EL (cell line): ENCODE results near the gene NDUFS6.

Experiments
- DNase-seq: peaks from one replicate; pipeline ENCODE4 v3.0.0-alpha.2; 2016

NDUFS6 gene

DNA sequence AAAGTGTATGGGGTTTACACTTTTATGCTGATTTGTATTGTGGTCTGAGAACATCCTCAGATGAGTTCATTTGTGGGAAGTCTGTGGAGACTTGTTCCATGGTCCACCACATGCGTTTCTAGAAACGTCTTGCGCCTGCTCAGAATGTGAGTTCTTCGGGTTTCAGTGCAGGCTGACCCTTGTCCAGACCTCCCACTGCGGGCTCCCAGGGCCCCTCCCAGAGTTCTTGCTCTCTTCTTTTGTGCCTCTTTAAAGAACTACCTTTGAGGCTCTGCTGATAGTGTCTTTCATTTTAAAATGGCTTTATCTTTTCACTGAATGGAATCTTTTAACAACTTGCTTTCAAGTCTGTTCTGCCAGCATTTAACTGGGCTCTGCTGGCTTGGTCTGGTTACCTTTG, 17.6 kb downstream of the NDUFS6 start:
- no peak for DNase-seq

DNA sequence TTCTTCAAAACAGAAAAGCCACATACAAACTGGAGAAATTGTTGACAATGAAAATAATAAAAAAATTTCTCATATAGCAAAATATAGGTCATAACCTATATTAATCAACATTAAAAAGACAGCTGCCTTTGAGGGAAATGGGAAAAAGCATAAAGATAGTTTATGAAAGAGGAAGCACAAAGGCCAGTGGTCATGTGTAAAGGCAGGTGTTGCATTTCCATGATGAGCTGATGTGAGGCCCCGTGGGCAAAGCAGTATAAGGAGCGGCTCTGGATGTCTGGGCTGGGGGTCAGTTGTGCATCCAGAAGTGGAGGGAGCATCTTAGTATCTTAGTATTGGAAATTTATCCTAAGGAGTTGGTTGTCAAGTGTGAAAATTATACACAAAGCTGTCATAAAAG, 18.3 kb downstream of the NDUFS6 start:
- no peak for DNase-seq

DNA sequence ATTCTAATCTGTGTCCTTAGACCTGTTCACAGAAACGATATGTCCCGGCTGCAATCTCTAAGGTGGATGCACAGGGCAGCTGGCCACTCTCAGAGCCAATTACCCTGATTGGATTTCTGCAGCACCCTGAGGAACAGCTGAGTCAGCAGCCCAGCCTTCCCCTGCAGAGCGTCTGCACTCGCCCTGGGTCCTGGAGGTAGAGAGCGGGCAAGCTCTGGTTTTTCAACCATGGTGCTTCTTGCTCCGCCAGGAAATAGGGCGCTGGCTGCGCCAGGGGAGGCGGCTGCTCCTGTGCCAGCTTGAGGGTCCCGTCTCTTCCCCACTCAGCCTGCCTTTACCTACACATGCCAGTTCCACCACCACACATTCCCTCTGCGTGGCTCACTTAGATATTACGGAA, 19.2 kb downstream of the NDUFS6 start:
- no peak for DNase-seq

DNA sequence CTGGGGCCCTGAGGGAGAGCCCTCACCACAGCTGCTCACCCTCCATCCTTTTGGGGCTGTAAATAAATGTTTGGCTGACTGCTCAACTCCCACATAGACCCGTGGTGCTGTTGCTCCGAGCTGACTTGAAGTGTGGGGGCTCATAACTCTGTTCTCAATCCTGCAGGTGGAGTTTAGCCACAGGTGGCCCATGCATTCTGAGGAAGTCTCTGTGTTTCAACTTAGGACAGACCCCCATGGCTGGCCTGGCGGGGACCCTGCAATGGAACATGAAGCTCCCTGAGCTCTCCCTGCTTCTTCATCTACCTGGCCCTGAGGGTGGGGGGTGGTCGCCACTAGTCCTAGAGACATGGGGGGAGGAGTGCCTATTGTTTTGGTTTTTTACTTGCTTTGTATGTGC, 19.7 kb downstream of the NDUFS6 start:
- no peak for DNase-seq

DNA sequence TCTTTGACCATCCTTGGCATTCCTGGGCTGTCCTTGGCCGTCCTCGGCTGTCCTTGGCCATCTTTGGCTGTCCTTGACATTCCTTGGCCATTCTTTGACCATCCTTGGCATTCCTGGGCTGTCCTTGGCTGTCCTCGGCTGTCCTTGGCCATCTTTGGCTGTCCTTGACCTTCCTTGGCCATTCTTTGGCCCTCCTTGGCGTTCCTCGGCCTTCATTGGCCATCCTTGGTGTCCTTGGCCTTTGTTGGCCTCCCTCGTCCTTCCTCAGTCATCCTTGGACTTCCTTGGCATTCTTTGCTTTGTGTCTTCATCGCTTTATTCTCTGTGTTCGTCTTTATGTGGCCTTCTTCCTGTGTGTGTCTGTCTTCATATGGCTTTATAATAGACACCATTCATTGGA, 20.7 kb downstream of the NDUFS6 start:
- DNase-seq = no peak

DNA sequence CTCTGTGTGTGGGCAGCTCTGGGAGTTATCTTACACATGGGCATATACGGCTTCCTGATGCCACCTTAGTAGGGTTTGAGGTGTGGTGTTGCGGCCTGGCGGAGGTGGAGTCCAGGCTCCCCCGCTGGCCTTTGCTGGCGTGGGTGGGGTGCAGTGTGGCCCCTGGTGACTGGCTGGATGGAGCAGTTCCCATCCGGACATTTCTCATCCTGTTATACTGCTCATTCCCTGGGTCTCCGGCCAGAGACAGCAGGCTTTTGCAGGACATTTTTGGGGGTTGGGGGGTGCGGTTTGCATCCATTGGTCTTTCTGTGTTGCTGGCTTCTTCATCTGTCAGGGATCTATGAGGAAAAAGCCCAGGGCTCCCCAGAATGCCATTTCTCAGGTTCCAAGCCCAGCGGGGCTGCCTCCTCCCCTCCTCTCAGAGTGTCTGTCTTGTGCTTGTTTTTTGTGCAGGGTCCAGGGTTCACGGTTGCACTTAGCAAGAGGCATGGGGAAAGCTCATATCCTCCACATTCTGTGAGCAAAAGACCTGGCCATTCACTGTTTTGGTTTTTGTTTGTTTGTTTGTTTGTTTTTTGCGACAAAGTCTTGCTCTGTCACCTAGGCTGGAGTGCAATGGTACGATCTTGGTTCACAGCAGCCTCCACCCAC, 22.3 kb downstream of the NDUFS6 start:
- DNase-seq = no peak

DNA sequence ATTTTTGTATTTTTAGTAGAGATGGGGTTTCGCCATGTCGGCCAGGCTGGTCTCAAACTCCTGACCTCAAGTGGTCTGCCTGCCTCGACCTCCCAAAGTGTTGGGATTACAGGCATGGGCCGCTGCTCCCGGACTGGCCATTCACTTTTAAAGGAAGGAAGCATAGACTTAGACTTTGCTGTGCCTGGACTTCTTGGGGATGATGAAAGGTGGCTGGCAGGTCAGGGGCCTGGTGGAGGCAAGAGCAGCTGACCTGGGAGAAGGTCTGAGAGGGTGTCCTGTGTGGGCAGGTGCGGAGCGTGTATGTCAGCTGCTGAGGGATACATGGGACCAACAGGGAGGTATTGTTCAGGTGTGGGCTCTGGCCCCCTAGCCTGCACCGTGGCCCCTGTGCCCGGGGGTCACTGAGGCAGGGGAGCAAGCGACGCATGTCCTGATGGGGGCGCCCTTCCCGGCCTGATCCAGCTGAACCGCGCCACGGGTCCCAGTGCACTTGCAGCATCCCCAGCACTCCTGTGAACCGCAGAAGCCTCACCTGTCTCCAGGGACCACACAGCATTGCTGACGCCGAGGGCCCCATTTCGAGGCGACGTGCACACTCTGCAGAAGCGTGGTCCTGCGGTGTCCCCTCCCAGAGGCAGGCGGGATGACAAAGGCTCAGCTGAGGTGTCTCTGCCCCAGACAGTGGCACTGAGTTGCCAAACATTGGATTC, 23.1 kb downstream of the NDUFS6 start:
- DNase-seq = no peak

DNA sequence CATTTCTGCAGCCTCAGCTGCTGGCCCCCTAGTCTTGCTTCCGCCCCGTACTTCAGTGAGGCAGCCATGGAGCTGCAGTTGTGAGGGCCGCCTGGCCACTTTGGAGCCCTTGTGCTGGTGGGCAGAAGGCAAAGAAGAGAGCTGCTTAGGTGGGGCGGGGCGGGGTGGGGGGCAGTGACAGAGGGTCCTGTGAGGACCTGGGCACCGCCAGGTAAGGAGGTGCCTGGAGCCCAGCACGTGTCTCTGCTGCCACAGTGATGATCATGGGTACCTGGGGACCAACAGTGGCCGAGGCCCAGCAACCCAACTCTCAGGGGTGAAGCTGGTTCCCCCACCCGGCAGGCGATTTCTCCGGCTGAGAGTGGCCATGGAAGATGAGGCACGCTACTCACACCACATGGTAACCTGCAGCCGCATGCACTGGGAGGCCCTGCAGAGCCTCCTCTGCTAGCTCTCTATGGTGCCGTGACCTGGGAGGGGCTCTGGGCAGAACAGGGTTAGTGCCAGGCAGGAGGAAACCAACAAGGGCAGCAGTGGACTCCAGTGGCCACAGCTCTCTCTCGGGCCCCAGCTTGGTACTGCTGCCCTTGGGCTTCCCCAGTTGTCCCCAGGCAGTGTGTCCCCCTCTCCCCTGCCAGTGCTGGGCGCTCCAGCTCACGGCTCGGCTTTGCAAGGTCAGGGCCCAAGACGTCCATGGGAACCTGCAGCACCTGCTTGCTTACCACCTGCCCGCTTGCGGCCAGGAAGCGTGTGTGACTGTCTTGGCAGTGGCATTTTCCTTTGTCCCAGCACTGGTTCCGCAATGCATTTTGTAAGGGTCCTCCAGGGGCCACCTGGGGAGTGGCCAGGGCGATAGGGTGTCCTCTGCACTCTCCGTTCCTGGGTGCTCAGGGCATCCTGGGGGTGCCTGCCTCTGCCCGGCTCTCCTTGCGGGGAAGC, 24.0 kb downstream of the NDUFS6 start:
- DNase-seq = no peak

DNA sequence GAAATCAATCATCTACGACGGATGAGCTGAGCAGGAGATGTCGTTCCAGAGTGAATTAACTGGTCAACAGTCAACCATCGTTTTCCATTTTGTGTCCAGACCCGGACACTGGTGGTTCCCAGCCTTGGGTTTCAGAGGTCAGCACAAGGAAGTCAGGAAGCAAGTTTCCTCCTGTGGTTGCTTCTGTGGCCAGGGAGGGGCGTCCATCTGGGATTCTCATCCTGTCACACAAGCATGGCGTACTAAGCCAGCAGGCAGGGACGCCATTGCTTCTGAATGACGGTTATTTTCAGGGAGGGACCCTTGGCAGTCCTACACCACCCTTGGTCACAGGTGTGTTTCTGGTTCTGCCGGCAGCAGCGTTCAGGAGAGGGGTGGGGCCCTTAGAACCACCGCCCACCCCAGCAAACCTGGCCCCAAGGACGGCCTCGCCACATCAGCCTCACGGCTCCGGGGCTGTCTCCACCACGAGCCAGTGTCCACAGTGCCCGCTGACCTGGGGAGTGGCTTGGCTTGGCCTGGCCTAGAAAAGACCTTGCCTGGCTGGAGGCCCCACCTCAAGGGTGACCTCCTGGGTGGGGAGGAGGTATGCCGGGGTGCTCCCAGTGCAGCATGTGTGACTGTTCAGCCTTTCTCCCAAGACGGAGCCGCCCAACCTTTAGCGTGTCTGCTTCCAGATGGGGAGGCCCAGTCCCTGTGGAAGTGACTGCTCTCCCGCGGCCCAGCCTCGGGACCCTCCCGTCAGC, 25.2 kb downstream of the NDUFS6 start:
- DNase-seq = no peak

DNA sequence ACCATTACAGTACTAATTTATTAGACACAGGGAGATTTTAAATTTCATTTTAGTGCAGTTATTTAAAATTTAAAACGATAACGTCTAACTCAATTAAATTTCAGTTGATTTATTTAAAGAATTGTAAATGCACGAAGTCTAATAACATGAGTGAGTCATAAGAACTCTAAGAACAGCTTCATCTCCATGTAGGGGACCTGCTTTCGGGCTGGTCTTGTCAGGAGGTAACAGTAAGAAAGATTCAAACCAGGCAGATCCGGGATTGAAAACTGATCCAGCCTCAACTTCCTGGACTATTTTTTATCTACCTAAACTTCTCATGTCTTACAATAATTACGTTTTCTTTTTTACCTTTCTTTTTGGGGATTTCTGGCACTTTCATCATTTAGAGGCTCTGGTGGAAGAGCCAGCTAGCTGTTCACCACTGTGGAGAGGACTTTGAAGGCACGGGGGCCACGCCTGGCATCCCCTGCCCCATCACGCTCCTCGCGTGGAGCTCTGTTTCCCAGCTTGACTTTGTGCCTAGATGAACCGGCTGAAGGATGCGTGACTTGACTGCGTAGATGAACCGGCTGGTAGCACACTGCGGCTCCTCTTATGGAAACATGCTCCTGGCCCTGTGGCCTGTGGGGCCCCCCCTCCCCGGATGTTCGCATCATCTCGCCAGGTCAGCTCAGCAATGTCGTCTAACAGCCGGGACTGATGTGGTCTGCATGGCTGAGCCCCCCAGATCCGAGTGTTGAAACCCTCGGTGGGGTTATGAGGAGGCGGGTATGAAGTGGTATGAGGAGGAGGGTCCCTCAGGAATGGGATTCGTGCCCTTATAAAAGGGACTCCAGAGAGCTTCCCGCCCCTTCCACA, 26.0 kb downstream of the NDUFS6 start:
- DNase-seq = no peak

DNA sequence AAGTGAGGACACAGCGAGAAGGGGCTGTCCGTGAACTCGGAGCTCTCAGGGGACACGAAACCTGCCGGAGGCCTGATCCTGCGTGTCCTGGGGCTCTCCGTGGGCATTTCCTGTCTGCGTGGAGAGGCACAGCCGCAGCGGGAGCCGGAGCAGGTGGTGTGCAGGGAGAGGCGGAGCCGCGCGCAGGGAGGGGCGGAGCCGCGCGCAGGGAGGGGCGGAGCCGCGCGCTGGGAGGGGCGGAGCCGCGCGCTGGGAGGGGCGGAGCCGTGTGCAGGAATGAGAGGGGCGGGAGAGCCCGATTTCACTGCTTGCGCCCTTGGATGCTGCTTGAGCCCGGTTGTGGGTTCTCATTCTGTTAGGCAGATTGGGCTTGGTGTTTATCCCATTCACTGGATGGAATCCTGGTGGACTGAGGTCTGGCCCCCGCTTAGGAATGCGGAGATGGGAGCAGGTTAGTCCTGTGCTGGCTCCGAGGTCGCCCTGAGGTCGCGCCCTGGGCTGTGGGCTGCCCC, 26.7 kb downstream of the NDUFS6 start:
- no peak for DNase-seq

DNA sequence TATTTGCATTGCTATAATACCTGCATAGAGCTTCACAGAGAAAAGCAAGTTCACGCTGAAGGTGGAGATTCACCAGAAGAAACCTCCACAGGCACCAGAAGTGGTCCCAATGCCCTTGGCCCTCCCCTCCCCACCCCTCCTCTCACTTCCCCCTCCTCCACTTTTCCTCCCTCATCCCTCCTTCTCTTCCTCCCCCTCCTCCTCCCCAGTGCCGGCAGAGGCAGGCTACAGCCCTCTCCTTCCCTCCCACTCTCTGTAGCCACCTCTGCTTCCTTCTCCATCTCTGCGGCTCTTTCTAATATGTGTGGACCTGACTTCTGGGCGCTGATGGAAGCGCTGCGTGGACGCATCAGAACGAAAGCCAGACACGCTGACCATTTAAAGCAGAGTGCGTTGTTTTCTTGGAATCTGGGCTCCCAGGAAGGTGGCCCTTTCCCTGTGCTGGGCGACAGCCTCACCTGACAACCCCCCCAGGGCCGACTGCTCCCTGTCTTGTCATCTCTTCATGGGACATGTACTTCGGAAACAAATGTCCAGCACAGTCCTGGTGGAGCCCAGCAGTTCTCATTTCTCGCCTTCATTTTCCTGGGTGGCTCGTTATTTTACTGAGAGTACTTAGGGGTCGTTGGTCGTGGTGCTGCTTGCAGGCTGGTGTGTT, 29.5 kb downstream of the NDUFS6 start:
- no peak for DNase-seq

DNA sequence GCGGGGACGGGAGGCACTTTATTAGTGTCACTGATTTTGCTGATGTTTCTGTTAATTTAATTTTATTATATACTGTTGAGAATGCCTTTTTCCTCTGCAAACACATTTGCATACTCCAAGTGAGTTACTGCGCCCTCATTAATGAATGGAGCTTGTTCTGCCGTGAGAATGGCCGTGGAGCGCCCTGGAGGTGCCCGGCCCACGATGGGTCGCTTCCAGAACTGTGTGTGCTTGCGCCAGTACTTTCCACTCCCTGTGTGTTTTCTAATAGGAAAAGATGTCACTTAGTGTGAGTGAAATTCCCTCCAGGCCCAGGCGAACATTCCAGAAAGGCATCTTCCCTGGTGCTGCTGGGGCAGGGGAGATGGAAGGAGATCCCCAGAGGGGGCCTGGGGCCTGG, 30.1 kb downstream of the NDUFS6 start:
- no peak for DNase-seq

DNA sequence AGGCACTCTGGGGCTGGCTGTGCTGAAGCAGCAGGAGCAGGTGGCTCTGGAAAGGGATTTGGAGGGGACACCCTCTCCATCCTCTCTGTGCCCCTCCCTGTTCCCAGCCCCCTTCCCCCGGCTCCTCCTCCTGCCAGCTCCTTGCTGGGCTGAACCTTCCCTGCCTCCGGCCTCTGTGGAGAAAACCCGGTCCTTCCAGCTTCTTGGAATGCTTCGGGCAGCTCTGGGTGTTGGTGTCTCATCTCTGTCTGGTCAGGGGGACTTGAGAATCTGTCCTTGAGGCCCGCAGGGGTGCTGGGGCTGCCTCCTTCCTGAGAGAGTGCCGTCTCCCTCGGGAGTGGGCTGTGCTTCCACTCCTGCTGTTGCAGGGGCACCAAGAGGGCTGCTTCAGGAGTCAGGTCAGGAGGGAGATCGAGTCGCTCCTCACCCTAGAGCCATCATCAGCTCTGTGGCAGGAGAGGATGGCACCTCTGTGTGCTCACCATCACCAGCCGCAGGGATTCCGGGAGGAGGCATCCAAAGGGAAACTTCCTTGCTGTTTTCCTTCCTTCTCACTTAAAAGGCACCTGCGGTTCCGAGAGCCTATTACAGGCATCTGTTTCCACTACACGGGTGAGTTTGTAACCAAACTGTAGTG, 30.6 kb downstream of the NDUFS6 start:
- DNase-seq = no peak

DNA sequence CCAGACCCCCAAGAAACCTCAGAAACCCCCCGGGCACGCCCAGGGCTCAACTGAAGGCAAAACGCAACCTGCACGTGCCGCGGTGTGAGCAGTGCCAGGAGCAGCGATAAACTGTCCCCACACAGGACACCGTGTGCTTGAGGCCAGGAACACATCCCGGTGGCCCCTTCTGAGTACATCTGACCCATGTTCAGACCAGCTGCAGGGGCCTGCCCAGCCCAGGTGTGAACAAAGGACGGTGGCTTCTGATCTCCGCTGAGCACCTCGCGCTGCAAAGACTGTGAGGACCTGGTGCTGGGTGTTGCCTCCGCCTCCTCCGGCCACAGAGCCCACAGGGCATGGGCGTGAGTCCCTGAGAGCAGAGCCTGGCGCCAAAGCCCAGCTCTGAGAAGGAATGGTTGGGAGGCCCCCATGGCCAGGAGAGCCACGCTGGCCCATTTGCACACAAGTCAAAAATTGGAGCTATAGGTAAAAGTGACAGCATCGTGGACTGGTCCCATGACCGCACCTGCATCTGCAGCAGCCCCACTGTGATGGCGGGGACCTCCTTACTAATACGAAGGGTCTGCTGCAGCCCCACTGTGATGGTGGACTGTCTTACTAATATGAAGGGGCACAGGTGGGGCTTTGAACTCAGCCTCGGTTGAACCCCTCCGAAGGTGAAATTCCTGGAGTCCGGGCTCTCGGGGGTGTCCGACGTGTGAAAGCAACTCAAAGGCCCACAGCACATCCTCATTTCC, 31.5 kb downstream of the NDUFS6 start:
- no peak for DNase-seq

DNA sequence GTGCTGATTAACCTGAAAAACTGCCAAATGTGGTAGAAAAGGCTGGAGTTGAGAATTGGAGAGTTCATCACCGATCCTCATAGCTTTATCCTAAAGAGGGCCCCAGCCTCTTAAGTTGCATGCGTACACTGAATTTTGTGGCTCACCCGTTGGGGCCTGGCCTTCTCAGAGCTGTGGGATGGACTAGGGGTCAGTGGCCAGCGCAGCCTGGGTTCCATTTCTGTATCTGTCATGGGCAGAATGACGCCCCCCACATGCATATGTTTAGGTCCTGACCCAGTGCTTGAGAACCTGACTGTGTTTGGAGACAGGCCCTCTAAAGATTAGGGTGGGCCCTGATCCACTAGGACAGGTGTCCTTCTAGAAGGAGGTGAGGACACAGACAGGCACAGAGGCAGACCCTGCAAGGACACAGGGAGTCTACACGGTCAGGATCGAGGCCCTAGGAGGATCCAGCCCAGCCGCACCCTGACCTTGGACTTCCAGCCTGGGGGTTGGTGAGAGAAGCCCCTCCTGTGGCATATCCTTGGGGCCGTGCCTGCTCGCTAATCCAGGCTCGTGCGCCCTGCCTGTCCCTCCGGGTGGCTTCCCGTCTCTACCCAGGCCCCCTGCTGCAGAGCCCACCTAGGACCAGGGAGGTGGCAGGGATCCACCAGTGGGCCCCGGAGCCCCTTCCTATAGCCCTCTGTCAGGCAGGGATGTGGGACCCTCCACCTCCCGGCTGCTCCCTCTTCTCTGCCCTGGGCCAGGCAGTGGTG, 32.2 kb downstream of the NDUFS6 start:
- DNase-seq = no peak

DNA sequence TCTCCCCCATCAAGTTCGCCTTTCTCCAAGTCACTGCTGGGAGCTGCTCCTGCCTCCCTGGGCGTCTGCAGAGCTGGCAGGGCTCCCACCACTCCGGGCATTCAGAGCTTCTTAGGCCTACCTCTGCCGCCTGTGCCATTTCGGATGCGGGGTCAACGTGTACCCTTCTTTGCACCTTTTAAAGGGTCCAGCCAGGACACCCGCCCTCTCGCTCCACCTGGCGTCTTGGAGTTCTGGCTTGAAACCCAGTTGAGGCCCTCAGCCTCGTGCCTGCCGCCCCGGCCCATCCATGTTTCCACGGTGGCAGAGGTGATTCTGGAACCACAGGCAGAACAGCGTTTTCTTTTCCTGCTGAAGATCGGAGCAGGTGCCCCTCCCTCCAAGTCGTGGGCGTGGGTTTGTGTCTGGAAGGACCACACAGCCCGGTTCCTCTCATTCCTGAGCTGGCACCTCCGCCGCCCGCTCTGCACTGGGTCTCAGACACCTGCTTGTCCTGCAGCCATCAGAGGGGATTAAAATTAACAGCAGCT, 32.9 kb downstream of the NDUFS6 start:
- DNase-seq = no peak

DNA sequence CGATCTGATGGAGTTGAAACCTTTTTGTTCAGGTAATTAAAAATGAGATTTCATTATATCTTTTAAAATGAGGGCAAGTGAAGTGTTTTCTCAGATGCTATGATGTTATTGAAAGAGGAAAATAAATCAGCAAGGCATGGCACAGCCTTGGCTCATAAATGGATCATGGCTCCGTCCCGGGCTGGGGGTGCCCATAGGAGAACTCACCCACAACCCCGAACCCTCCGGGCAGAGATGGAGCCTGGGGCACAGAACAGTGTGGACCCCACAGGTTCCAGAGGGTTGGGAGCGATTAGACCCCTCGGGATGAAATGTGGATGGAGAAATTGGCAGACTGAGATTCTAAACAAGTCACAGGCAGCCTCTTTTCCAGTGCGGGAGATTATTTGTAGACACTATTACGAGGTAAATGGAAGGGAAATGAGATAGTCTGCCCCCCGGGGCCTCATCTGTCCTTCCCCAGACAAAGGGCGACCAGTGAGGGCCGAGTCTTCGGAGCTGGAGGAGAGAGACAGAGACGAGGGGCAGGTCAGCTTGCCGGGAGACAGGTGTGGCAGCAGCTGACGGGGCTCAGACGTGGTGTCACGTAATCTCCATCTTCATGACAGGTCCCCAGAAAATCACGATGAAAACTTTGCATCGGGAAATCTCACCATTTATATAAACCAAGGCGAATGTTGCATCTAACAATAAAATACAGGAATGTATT, 33.7 kb downstream of the NDUFS6 start:
- DNase-seq = no peak
